HPDE6-E6E7 (cell line): ENCODE results near the gene FLG.
"Not testable (repeated sequence)": the region's sequence is repeated elsewhere in the genome, so short reads cannot be mapped to it uniquely, and the experiment has no call there.

Experiments used
- DNase-seq: peaks from one replicate; pipeline ENCODE4 v3.0.0; 2011; ENCODE audit warnings: missing footprints; ENCODE audit errors: extremely low spot score

Gene FLG

DNA sequence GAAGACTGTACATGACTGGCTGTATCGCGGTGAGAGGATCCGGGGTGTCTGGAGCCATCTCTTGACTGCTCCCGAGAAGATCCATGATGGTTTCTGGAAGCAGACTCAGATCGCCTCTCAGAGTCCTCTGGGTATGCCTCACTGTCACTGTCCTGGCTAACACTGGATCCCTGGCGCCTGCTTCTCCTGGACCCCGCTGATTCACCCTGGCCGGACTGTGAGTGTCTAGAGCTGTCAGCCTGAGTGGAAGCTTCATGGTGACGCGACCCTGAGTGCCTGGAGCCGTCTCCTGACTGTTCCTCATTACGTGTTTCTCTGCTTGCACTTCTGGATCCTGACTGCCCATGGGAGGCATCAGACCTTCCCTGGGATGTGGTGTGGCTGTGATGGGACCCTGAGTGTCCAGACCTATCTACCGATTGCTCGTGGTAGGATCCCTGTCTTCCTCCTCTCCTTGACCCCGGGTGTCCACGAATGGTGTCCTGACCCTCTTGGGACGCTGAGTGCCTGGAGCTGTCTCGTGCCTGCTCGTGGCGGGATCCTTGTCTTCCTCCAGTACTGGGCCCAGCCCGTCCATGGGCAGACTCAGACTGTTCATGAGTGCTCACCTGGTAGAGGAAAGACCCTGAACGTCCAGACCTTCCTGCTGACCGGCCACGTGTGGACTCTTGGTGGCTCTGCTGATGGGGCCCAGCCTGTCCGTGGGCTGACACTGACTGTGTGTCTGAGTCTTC lies 21.7 kb downstream of the FLG start:
- DNase-seq: not testable (repeated sequence)

DNA sequence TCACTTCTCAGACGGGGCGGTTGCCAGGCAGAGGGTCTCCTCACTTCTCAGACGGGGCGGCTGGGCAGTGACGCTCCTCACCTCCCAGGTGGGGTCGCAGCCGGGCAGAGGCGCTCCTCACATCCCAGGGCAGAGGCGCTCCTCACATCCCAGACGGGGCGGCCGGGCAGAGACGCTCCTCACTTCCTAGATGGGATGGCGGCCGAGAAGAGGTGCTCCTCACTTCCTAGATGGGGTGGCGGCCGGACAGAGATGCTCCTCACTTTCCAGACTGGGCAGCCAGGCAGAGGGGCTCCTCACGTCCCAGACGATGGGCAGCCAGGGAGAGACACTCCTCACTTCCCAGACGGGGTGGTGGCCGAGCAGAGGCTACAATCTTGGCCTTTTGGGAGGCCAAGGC lies 68.6 kb downstream of the FLG start:
- not testable (repeated sequence) for DNase-seq
